ENCODE measurements around the gene NELFA.
"Not testable (repeated sequence)": the region's sequence is repeated elsewhere in the genome, so short reads cannot be mapped to it uniquely, and the experiment has no call there.

NELFA gene

DNA sequence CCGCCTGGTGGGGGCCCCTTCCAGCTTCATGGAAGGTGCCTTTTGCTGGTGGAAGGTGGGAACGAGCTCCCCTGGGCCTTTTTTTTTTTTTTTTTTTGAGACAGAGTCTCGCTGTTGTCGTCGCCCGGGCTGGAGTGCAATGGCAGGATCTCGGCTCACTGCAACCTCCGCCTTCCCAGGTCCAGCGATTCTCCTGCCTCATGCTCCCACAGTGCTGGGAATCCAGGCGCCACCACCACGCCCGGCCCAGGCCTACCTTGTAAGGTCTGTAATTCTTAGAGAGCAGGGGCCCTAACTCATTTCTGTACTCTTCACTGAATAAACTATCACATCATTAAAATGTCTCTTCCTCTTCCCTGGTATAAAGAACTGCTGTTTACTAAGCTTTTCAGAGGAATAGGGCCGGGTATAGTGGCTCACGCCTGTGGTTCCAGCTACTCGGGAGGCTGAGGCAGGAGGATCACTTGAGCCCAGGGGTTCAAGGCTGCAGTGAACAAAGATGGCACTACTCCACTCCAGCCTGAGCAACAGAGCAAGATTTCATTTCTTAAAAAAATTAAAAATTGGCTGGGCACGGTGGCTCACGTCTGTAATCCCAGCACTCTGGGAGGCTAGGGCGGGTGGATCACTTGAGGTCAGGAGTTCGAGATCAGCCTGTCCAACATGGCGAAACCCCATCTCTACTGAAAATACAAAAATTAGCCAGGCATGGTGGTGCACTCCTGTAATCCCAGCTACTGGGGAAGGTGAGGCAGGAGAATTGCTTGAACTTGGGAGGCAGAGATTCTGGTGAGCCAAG, 14.9 kb downstream of the NELFA start:
- not testable (repeated sequence) for DNase-seq (ENCODE audit: low spot score)

DNA sequence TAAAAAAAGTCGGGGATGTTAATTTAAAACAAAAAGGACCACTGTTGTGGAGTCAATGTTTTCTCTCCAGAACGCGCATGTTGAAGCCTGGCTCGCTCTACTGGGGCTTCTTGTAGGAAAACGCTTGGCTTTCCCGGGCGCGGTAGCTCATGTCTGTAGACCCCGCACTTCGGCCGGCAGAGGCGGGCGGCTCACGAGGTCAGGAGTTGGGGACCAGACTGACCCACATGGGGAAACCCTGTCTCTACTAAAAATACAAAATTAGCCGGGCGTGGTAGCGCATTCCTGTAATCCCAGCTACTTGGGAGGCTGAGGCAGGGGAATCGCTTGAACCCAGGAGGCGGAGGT, 15.6 kb downstream of the NELFA start:
- DNase-seq (ENCODE audit: low spot score) = no peak

- no peak for DNase-seq (ENCODE audit: low spot score)
Observed at GRCh38 chr4:1992468-1993168, 16.2 kb downstream of the NELFA start.

DNA sequence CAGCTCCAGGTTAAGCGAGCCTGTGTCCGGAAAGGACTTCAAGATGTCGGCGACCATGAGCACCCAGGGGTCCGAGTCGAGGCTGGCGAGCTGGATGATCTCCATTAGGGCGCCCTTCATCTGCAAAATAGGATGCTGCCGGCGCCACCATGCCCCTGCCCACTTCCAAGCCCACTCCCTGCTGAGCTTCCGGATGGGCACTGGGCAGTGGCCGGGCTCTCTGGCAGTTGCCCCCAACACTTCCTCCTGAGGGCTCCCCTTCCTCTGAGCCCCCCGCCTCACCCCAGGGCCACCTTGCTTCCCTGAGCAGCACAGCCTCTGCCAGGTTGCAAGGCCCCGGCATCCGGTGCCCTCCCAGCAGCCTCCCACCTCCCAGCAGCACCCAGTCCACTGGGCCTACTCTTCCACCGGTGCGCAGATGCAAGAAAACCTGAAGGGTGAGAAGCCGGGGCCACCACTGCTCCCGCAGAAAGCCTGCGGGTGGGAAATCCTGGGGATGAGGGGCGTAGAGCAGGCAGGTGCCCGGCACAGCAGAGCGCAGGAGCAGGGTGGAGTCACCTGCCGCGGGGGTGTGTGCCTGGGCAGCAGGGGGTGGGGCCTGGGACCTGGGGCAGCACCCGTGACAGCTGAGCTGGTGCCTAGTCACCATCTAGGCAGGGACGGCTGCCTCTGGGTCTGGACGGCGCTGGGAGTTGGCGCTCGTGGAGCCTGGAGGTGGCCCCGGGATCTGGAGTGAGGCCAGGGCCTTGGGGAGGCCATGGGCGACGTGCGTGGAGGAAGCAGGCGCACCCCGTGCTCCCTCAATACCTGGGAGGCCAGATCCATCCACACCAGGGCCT, 17.0 kb downstream of the NELFA start:
- DNase-seq (ENCODE audit: low spot score) = no peak

- DNase-seq (ENCODE audit: low spot score) = no peak
Observed at GRCh38 chr4:1991087-1991486, 17.7 kb downstream of the NELFA start.

- no peak for DNase-seq (ENCODE audit: low spot score)
Observed at GRCh38 chr4:1990676-1991075, 18.1 kb downstream of the NELFA start.

GRCh38 chr4:1990348-1990645, 18.5 kb downstream of the NELFA start:
- no peak for DNase-seq (ENCODE audit: low spot score)

DNA sequence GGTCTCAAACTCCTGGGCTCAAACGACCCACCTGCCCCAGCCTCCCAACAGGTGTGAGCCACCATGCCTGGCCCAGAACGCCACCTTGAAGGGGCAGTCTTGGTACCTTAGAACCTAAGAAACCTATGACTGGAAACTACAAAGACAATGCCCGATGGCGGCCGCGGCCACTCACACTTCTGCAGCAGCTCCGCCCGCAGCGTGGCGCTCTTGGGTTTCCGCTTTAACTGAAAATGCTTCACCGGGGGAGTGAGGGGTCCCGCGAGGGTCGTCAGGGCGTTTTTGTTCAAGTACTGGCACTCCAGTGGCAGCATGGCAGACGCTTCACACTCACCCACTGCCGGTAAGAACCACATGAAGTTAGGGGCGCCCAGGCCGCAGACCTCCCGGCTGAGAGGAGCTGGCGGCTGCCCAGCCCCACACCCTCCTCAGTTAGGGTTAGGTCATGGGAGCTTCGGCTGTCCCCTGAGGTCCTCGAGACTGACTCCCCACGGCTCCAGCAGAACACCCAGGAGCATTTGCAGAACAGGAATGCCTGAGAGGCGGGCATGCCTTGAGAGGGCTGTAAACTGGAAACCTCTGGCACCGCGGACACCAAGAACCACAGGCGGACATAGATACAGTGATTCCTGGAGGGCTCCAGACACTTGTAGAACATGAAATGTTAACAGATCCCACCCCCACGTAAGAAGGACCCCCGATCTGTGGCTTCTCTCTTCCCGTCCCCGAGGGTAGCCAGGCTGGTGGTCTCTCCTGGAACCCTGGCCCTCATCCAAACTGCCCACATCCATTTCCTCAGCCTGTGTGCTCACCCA, 19.0 kb downstream of the NELFA start:
- no peak for DNase-seq (ENCODE audit: low spot score)

GRCh38 chr4:1988327-1988724, 20.4 kb downstream of the NELFA start:
- no peak for DNase-seq (ENCODE audit: low spot score)

GRCh38 chr4:1987721-1988326, 20.9 kb downstream of the NELFA start:
- DNase-seq (ENCODE audit: low spot score) = no peak

- no peak for DNase-seq (ENCODE audit: low spot score)
Observed at GRCh38 chr4:1987296-1987695, 21.5 kb downstream of the NELFA start.

GRCh38 chr4:1986578-1987210, 22.1 kb downstream of the NELFA start:
- no peak for DNase-seq (ENCODE audit: low spot score)

GRCh38 chr4:1985780-1986577, 22.8 kb downstream of the NELFA start:
- DNase-seq (ENCODE audit: low spot score) = no peak

DNA sequence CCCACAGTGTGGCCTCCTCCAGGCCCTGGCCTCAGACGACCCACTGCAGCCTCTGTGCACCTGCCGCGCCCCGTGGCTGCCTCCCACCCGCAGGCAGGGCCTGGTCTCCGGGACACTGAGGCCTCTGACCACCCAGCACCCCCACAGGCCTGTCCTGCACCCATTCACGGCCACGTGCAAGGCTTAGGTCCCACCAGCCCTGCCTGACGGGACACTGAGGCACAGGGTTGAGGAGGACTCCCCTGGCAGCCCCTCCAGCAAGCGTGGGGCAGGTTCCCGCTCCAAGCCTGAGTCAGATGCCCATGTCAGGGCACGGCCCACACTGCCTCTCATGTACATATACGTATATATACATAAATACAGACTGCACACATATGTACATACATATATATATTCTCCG, 23.5 kb downstream of the NELFA start:
- DNase-seq (ENCODE audit: low spot score) = no peak

DNA sequence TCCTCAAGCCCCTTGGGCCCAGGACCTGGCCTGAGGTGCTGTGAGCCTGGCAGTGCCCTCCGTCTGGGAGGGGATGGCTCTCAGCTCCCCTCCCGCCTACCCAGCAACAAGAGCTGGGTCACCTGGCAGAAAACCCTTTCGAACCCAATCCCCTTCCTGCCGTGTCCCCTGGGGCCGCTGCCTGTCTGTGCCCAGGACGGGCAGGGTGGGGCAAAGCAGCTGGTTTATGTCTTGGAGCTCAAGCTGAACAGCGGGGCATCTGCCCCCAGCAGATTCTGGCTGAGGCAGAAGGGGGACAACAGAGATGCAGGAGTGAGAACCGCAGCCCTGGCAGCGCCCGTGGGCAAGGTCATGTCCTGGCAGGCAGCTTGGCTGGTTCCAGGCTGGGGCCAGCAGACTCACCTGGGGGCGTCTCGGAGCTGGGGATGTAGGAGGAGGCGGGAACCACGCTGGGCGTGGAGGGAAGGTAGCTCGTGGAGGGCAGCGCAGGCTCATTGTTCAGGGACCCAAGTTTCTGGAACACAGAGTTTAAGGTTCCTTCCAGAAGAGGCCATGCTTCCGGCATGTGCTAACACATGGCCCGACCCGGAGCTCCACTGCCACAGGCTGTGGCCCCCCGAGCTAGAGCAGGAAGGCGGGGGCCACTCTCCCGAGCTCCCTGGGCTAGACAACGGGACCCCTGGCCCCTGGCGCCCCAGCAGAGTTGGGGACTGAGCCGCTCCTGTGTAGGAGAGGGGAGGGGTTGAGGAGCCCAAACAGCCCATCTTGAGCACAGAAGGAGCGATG, 24.2 kb downstream of the NELFA start:
- no peak for DNase-seq (ENCODE audit: low spot score)

- no peak for DNase-seq (ENCODE audit: low spot score)
Observed at GRCh38 chr4:1983846-1984405, 24.8 kb downstream of the NELFA start.

DNA sequence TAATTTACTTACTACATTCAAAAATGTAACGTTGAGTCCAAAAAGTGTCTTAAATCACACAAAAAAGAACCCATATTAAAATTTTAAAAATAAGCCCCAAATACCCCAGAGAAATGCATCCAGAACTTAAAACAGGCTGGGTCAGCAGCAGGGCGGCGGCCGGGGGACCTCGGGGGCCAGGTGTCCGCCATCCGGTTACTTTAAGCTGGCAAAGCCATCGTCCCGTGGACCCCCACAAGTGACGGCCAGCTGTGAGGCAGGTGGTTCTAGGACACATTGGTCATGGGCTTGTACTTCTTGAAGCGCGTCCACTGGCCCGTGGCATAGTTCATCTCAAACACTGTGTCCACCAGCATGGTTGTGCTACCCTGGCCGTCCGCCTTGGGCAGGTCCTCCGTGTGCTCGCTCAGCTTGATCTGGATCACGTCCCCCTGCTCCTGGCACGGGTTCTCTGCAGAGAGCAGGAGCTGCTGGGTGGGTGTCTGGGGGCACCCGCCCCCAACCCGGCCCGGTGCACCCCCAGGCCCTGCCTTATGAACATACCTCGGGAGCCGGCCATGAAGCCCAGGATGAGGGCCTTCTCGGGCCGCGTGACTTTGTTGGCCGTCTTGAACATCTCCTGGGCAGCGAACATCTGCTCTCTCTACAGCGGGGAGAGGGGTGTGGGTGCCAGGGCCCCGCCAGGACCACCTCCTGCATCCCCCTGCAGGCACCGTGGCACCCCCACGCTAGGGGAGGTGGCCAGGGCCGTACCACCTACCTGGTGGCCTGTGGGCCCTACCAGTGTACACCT, 25.5 kb downstream of the NELFA start:
- no peak for DNase-seq (ENCODE audit: low spot score)
